HS-5 (cell line): ENCODE results near the gene PTH.

ENCODE experiments used
- DNase-seq: peaks from one replicate; pipeline ENCODE4 v3.0.0-alpha.2; 2012; ENCODE audit warnings: low read depth

Gene PTH

GRCh38 chr11:13449522-13449921, 46.3 kb downstream of the PTH start:
- DNase-seq = no peak

- no peak for DNase-seq
Measured at GRCh38 chr11:13448876-13449275, 46.9 kb downstream of the PTH start.

DNA sequence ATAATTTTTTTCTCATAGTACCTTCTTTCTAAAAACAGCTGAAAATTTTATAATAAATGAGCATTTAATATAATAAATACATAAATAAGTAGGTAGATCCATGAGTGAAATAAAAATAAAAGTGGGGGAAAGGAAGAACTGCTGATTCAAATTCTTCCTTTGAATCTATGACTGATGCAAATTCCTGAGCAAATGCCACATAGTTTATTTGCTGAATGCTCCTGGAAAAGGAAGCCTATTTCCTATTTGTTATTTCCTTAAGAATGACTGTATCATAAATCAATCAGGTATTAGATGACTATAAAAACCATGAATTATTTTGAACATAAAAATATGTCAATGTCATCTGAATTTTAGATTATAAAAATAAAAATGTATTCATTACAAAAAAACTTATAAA, 49.4 kb downstream of the PTH start:
- DNase-seq = no peak

- no peak for DNase-seq
Measured at GRCh38 chr11:13445588-13445987, 50.2 kb downstream of the PTH start.
